Measurements from ENCODE around the gene SLC35C1.
"Not testable (repeated sequence)": the region's sequence is repeated elsewhere in the genome, so short reads cannot be mapped to it uniquely, and the experiment has no call there.

Gene SLC35C1

DNA sequence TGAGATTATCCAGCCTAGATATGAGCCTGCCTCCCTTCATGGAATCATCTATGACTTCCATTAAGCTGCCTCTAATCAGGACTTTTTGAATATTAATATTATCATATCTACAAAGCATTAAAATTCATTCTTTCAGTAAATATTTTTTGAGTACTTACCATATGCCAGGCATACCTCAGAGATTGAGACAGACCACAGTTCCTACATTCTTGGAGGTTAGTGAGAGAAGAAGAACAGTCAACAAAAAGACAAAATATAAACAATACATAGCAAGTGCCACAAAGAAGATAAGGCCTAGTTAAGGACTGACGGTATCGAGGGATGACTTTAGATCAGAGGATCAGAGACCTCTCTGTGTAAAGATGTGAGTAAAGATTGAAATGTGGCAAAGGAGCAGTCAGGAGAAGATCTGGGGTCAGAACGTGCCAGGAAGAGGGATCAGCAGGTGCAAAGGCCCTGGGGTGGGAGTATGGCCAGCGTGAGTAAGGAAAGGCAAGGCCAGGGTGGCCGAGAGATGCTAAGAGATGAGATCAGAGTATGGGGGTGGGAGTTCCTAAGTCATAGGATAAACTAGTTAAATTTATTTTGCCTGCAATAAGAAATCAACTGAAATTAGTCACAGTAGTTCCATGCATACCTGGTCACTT, 15.4 kb downstream of the SLC35C1 start:
- no peak for TF ChIP-seq EZH2phosphoT487 (IDR thresholded peaks at IDR 0.05; ENCODE audit: borderline replicate concordance, low read length)
- TF ChIP-seq, protein P1, sequence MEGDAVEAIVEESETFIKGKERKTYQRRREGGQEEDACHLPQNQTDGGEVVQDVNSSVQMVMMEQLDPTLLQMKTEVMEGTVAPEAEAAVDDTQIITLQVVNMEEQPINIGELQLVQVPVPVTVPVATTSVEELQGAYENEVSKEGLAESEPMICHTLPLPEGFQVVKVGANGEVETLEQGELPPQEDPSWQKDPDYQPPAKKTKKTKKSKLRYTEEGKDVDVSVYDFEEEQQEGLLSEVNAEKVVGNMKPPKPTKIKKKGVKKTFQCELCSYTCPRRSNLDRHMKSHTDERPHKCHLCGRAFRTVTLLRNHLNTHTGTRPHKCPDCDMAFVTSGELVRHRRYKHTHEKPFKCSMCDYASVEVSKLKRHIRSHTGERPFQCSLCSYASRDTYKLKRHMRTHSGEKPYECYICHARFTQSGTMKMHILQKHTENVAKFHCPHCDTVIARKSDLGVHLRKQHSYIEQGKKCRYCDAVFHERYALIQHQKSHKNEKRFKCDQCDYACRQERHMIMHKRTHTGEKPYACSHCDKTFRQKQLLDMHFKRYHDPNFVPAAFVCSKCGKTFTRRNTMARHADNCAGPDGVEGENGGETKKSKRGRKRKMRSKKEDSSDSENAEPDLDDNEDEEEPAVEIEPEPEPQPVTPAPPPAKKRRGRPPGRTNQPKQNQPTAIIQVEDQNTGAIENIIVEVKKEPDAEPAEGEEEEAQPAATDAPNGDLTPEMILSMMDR (IDR thresholded peaks at IDR 0.05; ENCODE audit: low read depth, low read length, poor library complexity, severe bottlenecking) = no peak
- Histone ChIP-seq H3F3A (ENCODE audit: control insufficient read depth, insufficient read depth) (peaks cover 4% of the 10 kb centered on the region; the same call in 1 of the 2 replicates), H3K36me3 (ENCODE audit: control insufficient read depth, low read length) (no peaks in the 10 kb centered on the region), H4K20me1 (ENCODE audit: control insufficient read depth, insufficient read depth, low read depth, low read length) (no peaks in the 10 kb centered on the region), H3K27me3 (ENCODE audit: control insufficient read depth, low read length) (no peaks in the 10 kb centered on the region), H3K9me2 (replicated peaks; ENCODE audit: control insufficient read depth, low read length) (no peaks in the 10 kb centered on the region), H3K4me3 (ENCODE audit: low read length) (no peak overlapping the region), H3K9me3 (ENCODE audit: control insufficient read depth, insufficient read depth, low read length) (no peaks in the 10 kb centered on the region), H3K79me2 (ENCODE audit: control insufficient read depth, low read length) (no peaks in the 10 kb centered on the region), H3K27ac (ENCODE audit: low read depth, low read length) (no peak overlapping the region), H3K4me1 (ENCODE audit: control insufficient read depth, low read length) (peaks cover 35% of the 10 kb centered on the region), H3K4me2 (ENCODE audit: low read length) (no peak overlapping the region)

DNA sequence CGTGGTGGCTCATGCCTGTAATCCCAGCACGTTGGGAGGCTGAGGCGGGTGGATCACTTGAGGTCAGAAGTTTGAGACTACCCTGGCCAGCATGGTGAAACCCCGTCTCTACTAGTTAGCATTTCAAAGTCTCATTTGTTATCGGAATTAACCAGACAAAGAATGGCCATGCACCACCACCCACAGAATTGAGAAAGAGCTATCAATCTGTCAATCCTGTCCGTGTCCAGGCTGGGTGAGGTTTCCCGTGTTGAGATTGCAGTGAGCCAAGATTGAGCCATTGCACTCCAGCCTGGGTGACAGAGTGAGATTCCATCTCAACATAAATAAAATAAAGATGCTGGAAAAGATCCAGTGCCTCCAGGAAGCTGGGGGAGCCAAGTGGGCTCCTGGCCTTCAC, 21.5 kb downstream of the SLC35C1 start:
- not testable (repeated sequence) for H4K20me1 ChIP-seq (ENCODE audit: control insufficient read depth, insufficient read depth, low read depth, low read length); H3K36me3 ChIP-seq (ENCODE audit: control insufficient read depth, low read length); H3K4me3 ChIP-seq (ENCODE audit: low read length); H3K9me2 ChIP-seq (replicated peaks; ENCODE audit: control insufficient read depth, low read length); H3K79me2 ChIP-seq (ENCODE audit: control insufficient read depth, low read length); H3K27ac ChIP-seq (ENCODE audit: low read depth, low read length); H3F3A ChIP-seq (ENCODE audit: control insufficient read depth, insufficient read depth); H3K4me1 ChIP-seq (ENCODE audit: control insufficient read depth, low read length); H3K4me2 ChIP-seq (ENCODE audit: low read length); H3K9me3 ChIP-seq (ENCODE audit: control insufficient read depth, insufficient read depth, low read length)
- H3K27me3 ChIP-seq (ENCODE audit: control insufficient read depth, low read length) = peaks cover 36% of the 10 kb centered on the region

DNA sequence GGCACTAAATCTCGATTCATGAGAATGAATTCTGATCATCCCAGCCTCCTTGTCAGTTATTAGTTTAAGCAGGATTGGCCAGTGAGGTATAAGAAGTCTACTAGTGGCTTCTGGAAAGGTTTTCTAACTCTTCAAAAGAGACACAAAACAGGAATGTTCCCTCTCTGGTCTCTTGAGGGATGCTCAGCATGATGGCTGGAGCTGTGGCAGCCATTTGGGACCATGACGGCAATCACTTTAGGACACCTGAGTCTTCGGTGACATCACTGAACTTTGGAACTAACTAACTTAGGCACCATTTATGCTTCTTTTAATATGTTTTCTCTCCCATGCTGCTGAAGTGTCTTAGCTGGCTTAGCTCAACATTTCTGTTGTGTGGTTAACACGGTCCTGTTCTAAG, 22.2 kb downstream of the SLC35C1 start:
- Histone ChIP-seq H3K4me2 (ENCODE audit: low read length) (no peak overlapping the region), H3K9me3 (ENCODE audit: control insufficient read depth, insufficient read depth, low read length) (no peaks in the 10 kb centered on the region), H3K4me1 (ENCODE audit: control insufficient read depth, low read length) (no peaks in the 10 kb centered on the region), H4K20me1 (ENCODE audit: control insufficient read depth, insufficient read depth, low read depth, low read length) (no peaks in the 10 kb centered on the region), H3K4me3 (ENCODE audit: low read length) (no peak overlapping the region), H3K36me3 (ENCODE audit: control insufficient read depth, low read length) (no peaks in the 10 kb centered on the region), H3K9me2 (replicated peaks; ENCODE audit: control insufficient read depth, low read length) (no peaks in the 10 kb centered on the region), H3F3A (ENCODE audit: control insufficient read depth, insufficient read depth) (no peaks in the 10 kb centered on the region), H3K27me3 (ENCODE audit: control insufficient read depth, low read length) (peaks cover 36% of the 10 kb centered on the region), H3K79me2 (ENCODE audit: control insufficient read depth, low read length) (no peaks in the 10 kb centered on the region), H3K27ac (ENCODE audit: low read depth, low read length) (no peak overlapping the region)
- TF ChIP-seq, protein P1 (IDR thresholded peaks at IDR 0.05; ENCODE audit: low read depth, low read length, poor library complexity, severe bottlenecking) = no peak
- TF ChIP-seq EZH2phosphoT487 (IDR thresholded peaks at IDR 0.05; ENCODE audit: borderline replicate concordance, low read length) = no peak

DNA sequence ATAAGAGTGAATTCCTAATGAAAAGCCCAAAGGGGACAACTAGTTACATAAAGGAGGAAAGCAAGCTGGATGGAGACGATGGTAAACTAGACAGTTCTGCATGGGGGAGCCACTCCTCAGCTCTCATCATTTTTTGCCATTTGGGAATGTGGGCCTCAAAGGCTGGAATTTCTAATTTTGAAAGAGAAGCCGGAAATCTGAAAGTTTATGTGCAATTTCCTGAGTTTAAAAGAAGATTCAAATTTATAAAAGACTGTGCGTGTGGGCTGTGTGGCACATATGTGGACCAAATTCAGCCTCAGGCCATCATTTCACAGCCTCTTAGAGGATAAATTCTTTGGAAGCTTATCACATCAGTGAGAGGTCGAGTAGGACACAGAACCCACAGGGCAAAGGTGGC, 24.0 kb downstream of the SLC35C1 start:
- Histone ChIP-seq H3K4me3 (ENCODE audit: low read length) (no peak overlapping the region), H4K20me1 (ENCODE audit: control insufficient read depth, insufficient read depth, low read depth, low read length) (no peaks in the 10 kb centered on the region), H3K9me3 (ENCODE audit: control insufficient read depth, insufficient read depth, low read length) (no peaks in the 10 kb centered on the region), H3K27ac (ENCODE audit: low read depth, low read length) (no peak overlapping the region), H3K79me2 (ENCODE audit: control insufficient read depth, low read length) (no peaks in the 10 kb centered on the region), H3K4me2 (ENCODE audit: low read length) (no peak overlapping the region), H3K4me1 (ENCODE audit: control insufficient read depth, low read length) (no peaks in the 10 kb centered on the region), H3F3A (ENCODE audit: control insufficient read depth, insufficient read depth) (no peaks in the 10 kb centered on the region), H3K9me2 (replicated peaks; ENCODE audit: control insufficient read depth, low read length) (no peaks in the 10 kb centered on the region), H3K36me3 (ENCODE audit: control insufficient read depth, low read length) (no peaks in the 10 kb centered on the region), H3K27me3 (ENCODE audit: control insufficient read depth, low read length) (peaks cover 39% of the 10 kb centered on the region)
- no peak for TF ChIP-seq EZH2phosphoT487 (IDR thresholded peaks at IDR 0.05; ENCODE audit: borderline replicate concordance, low read length)
- TF ChIP-seq, protein P1 (IDR thresholded peaks at IDR 0.05; ENCODE audit: low read depth, low read length, poor library complexity, severe bottlenecking) = no peak

Data from DOHH2 (cell line).